KOPT-K1 (cell line): ENCODE data around the gene LY6G5B.

Source experiments
- H3K27ac ChIP-seq: fragments of 200-600 bp; sonication (generic); 2 replicates; pipeline ENCODE4 v1.5.1; 2016; ENCODE audit warnings: antibody characterized with exemption, mild to moderate bottlenecking, low read depth, low read length; ENCODE audit not compliant: poor library complexity, severe bottlenecking
- H3K36me3 ChIP-seq: fragments of 200-600 bp; sonication (generic); 2 replicates; pipeline ENCODE4 v1.5.1; 2017; ENCODE audit warnings: antibody characterized with exemption, mild to moderate bottlenecking, low read length, moderate library complexity; ENCODE audit not compliant: insufficient read depth
- H3K9me3 ChIP-seq: fragments of 200-600 bp; sonication (generic); 2 replicates; pipeline ENCODE4 v1.5.1; 2017; ENCODE audit warnings: antibody characterized with exemption, low read length, mild to moderate bottlenecking; ENCODE audit not compliant: insufficient read depth, poor library complexity, severe bottlenecking

Gene LY6G5B

GRCh38 chr6:31655349-31656237, 14.2 kb upstream of the LY6G5B start, which contains the start of gene APOM:
Gene APOM (plus strand): TSS chr6:31655894. CDS start chr6:31655967, 73 bp downstream.
- H3K36me3 ChIP-seq = peaks cover 46% of the 10 kb centered on the region
- no peak within 1 kb of the TSS for H3K27ac ChIP-seq
- no peaks in the 10 kb centered on the region for H3K9me3 ChIP-seq

- Histone ChIP-seq H3K36me3 (peaks cover 54% of the 10 kb centered on the region), H3K9me3 (no peaks in the 10 kb centered on the region), H3K27ac (no peak overlapping the region)
These were observed 12.2 kb upstream of the LY6G5B start for GRCh38 chr6:31657406-31658157.

GRCh38 chr6:31658158-31658688, 11.6 kb upstream of the LY6G5B start:
- H3K9me3 ChIP-seq = no peaks in the 10 kb centered on the region
- no peak overlapping the region for H3K27ac ChIP-seq
- peaks cover 60% of the 10 kb centered on the region for H3K36me3 ChIP-seq

GRCh38 chr6:31658983-31659648, 10.7 kb upstream of the LY6G5B start:
- H3K27ac ChIP-seq = peak overlapping the region; percentile 82
- H3K36me3 ChIP-seq = peaks cover 69% of the 10 kb centered on the region
- H3K9me3 ChIP-seq = no peaks in the 10 kb centered on the region

GRCh38 chr6:31659649-31660380, 10.0 kb upstream of the LY6G5B start:
- peak overlapping the region; percentile 82 for H3K27ac ChIP-seq
- H3K36me3 ChIP-seq = peaks cover 72% of the 10 kb centered on the region
- no peaks in the 10 kb centered on the region for H3K9me3 ChIP-seq

- peak within 1 kb of the TSS; percentile 82 for H3K27ac ChIP-seq
- peaks cover 68% of the 10 kb centered on the region for H3K36me3 ChIP-seq
- no peaks in the 10 kb centered on the region for H3K9me3 ChIP-seq
These were observed 9.2 kb upstream of the LY6G5B start, which contains the start of gene C6orf47 for GRCh38 chr6:31660381-31661261. Gene C6orf47 (minus strand): TSS chr6:31660778. CDS start chr6:31659947, 831 bp downstream.

GRCh38 chr6:31661262-31662123, 8.3 kb upstream of the LY6G5B start:
- Histone ChIP-seq H3K9me3 (no peaks in the 10 kb centered on the region), H3K27ac (peak overlapping the region; percentile 82), H3K36me3 (peaks cover 59% of the 10 kb centered on the region)

GRCh38 chr6:31662124-31662723, 7.6 kb upstream of the LY6G5B start:
- Histone ChIP-seq H3K9me3 (no peaks in the 10 kb centered on the region), H3K36me3 (peaks cover 57% of the 10 kb centered on the region), H3K27ac (no peak overlapping the region)

- Histone ChIP-seq H3K36me3 (peaks cover 57% of the 10 kb centered on the region), H3K9me3 (no peaks in the 10 kb centered on the region), H3K27ac (peak overlapping the region; percentile 96)
These were observed 6.4 kb upstream of the LY6G5B start for GRCh38 chr6:31663126-31663960.

GRCh38 chr6:31663961-31664789, 5.6 kb upstream of the LY6G5B start:
- Histone ChIP-seq H3K27ac (peak overlapping the region; percentile 96), H3K9me3 (no peaks in the 10 kb centered on the region), H3K36me3 (peaks cover 60% of the 10 kb centered on the region)

- H3K9me3 ChIP-seq = no peaks in the 10 kb centered on the region
- H3K27ac ChIP-seq = peak within 1 kb of the TSS; percentile 96
- H3K36me3 ChIP-seq = peaks cover 64% of the 10 kb centered on the region
These were observed 4.8 kb upstream of the LY6G5B start, which contains the start of gene GPANK1 for GRCh38 chr6:31664790-31665500. Gene GPANK1 (minus strand): TSS chr6:31664997. CDS start chr6:31664478, 519 bp downstream.
